NCI-H510A (cell line): ENCODE data around the gene KRT8.
"Not testable (repeated sequence)": the region's sequence is repeated elsewhere in the genome, so short reads cannot be mapped to it uniquely, and the experiment has no call there.

Experiments used
- DNase-seq: peaks from one replicate; lab custom pipeline; 2025; lab: John Stamatoyannopoulos, UW

Gene KRT8

DNA sequence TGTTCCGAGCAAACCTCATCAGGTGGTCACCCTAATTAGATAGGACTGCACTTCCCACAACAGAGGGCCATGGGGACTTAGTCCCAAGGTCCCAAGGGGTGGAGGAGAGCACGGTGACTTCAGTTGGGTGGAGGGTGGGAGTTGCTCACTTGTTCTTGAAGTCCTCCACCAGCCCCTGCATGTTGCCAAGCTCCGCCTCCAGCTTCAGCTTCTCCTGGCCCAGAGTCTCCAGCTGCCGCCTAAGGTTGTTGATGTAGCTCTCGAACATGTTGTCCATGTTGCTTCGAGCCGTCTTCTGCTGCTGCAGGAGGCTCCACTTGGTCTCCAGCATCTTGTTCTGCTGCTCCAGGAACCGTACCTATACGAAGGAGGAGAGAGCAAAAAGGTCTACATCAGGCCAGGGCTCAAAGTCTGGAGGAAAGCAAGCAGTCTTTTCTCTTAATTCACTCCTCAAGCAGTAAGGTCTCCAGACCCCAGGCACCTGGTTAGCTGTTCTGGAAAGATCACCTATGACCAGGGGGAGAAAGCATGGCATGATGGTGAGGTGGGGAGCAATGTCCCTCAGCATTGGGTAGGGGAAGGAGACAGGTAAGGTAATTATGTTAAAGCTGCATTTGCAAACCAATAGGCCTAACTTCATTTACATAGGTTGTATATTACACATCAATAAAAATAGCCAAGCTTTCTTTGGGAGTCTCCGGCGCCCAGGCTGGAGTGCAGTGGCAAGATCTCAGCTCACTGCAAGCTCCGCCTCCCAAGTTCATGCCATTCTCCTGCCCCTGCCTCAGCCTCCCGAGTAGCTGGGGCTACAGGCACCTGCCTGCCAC lies 2.9 kb downstream of the KRT8 start:
- no peak for DNase-seq

- DNase-seq, result no peak
Observed at GRCh38 chr12:52900896-52901714, 3.8 kb downstream of the KRT8 start.

GRCh38 chr12:52900166-52900895 lies 4.5 kb downstream of the KRT8 start:
- no peak for DNase-seq

- DNase-seq, result no peak
Observed at GRCh38 chr12:52899338-52900035, 5.4 kb downstream of the KRT8 start.

- DNase-seq, result no peak
Observed at GRCh38 chr12:52896190-52897100, 8.4 kb downstream of the KRT8 start.

- no peak for DNase-seq
Observed at GRCh38 chr12:52895726-52896189, 9.1 kb downstream of the KRT8 start.

- no peak for DNase-seq
Observed at GRCh38 chr12:52892974-52893373, 11.9 kb downstream of the KRT8 start.

DNA sequence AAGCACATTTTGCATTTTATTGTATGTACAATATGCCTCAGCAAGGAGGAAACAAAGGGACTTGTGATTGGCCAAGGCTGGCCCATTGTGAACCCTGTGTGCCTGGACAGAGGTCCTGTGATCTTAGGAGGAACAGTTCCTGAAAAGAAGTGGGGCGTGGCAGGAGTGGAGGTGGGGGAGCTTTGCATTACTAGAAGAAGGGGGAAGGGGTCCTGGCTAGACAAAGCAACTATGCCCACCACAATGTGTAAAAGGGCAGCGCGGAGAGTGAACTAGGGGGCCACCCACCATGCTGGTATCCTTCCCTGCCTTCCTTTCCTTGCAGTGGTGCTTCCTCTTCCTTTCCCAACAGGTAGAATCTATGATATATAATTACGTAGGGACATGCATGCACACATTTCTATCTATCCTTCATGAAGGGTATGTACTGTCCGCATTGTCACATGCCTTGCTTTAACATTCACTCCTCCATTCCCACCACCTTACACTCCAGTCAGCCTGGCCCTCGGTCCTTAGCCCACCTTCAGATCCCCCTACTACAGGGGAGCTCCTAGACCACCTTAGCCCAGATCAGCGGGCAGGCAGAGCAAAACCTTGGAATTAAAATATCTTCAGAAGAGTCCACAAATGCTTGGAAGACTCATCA lies 12.5 kb downstream of the KRT8 start:
- no peak for DNase-seq

DNA sequence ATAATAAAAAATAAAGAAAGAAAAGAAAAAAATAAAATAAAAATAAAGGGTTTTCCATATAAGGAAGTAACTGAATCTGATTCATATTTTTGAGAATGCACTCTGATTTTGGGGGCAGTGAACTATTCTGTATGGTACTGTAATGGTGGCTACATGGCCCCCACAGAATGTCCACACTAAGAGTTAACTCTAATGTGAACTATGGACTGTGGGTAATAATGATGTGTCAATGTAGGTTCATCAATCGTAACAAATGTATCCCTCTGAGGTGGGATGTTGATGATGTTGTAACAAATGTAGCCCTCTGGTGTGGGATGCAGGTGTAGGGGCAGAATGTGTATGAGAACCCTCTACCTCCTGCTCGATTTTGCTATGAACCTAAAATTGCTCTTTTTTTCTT lies 13.8 kb downstream of the KRT8 start:
- no peak for DNase-seq

- no peak for DNase-seq
Observed at GRCh38 chr12:52890417-52890816, 14.5 kb downstream of the KRT8 start.

GRCh38 chr12:52884526-52885293 lies 20.2 kb downstream of the KRT8 start:
- peak; percentile 48 for DNase-seq

GRCh38 chr12:52880499-52880898 lies 24.4 kb downstream of the KRT8 start:
- not testable (repeated sequence) for DNase-seq

GRCh38 chr12:52879394-52880351 lies 25.2 kb downstream of the KRT8 start:
- peak; percentile 76 for DNase-seq

DNA sequence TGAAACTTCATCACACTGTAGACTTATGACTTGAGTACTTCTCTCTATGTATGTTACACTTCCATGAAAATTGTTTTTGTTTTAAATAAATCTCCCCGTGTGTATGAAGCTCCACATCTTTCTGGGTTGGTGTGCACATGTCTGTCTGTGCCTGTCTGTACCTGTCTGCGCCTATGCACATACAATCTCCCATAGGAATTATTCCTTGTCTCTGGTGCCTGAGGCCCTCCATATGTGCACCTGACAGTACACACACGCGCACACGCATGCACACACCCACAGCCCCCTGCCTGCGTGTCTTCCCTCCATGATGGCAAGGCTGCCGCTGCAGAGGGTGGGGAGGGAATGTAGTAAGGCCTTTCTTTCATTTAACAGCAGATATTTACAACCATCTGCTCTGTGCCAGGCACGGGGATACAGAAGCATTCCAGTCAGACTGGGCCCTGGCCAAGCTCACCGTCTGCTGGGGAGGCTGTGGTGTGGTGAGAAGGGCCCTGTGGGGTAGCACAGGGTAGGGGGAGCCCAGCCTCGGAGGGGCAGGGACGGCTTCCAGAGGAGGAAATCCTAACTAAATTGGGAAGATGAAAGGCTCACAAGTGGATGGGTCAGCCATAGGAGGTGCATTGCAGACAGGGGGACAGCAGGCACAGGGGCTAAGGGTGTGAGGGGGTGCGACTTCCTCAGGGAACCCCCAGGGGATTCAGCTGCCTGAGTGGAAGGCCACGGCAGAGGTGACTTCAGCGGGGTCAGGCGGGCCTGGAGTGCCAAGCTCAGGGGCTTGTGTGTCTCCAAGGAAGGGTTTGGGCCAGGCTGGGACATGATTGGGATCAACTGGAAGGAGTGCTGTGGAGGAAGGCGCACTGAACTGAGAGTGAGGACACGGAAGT lies 26.1 kb downstream of the KRT8 start:
- no peak for DNase-seq

DNA sequence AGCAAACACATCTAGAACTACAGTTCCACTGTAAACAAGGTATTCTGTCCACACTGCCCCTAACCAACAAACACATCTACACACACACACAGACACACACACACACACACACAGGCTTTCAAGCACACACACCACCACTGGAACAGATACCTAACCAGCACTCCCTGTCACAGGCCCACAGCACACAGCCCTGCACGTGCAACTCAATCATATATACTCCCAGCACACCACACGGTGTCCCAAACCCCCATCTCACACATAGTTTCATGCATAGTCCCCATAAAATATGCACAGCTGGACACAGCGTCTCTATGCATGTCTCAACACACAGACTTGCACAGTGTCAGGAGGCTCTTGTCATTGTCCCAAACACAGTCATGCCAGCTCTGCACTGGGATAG lies 27.6 kb downstream of the KRT8 start:
- no peak for DNase-seq

DNA sequence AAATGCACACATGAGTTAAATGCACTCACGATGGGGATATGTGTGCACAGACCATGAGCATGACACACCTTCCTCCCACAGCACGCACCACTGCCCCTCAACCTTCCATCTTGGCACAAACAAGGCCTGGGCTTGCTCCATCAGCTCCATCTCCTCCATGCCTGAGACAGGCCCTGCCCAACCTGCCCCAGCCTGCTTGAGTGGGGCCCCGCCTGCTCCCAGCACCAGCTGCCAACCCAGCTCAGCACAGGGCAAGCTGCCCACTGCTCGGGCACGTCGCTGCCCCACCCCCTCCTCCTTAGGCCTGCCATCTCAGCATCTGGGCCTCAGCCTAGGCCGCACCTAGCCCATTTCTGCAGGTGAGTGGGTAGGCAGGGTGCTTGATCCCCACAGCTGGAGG lies 28.5 kb downstream of the KRT8 start:
- DNase-seq, result peak; percentile 79
